Trophoblast cell (in vitro differentiated cells and primary cell): ENCODE data around the gene NRXN3.

Source experiments
- DNase-seq, 2 donors: peaks; one replicate each; pipeline ENCODE4 v3.0.0-alpha.2; 2016
- H2AFZ ChIP-seq: 2 replicates; pipeline ENCODE4 v1.6.1; 2013; ENCODE audit warnings: low read length, moderate library complexity, mild to moderate bottlenecking; ENCODE audit not compliant: insufficient read depth, poor library complexity
- H2AK5ac ChIP-seq: 2 replicates; pipeline ENCODE4 v1.6.1; 2013; ENCODE audit warnings: mild to moderate bottlenecking, low read length
- H2BK120ac ChIP-seq: 2 replicates; pipeline ENCODE4 v1.6.1; 2013; ENCODE audit warnings: low read length, mild to moderate bottlenecking, moderate library complexity; ENCODE audit not compliant: insufficient read depth, poor library complexity
- H2BK12ac ChIP-seq: 2 replicates; pipeline ENCODE4 v1.6.1; 2013; ENCODE audit warnings: mild to moderate bottlenecking, low read length, moderate library complexity
- H2BK5ac ChIP-seq: 2 replicates; pipeline ENCODE4 v1.6.1; 2013; ENCODE audit warnings: low read length, low read depth, moderate library complexity, mild to moderate bottlenecking; ENCODE audit not compliant: poor library complexity
- H3K14ac ChIP-seq: 2 replicates; pipeline ENCODE4 v1.6.1; 2013; ENCODE audit warnings: mild to moderate bottlenecking, low read length
- H3K18ac ChIP-seq: 2 replicates; pipeline ENCODE4 v1.6.1; 2013; ENCODE audit warnings: mild to moderate bottlenecking, low read length
- H3K23ac ChIP-seq: 2 replicates; pipeline ENCODE4 v1.6.1; 2013; ENCODE audit warnings: low read length
- H3K27ac ChIP-seq: 2 replicates; pipeline ENCODE4 v1.5.1; 2013; ENCODE audit warnings: low read depth, mild to moderate bottlenecking, inconsistent platforms, low read length, moderate library complexity
- H3K27me3 ChIP-seq: 2 replicates; pipeline ENCODE4 v1.6.1; 2013; ENCODE audit warnings: inconsistent platforms, mild to moderate bottlenecking, low read length, moderate library complexity; ENCODE audit not compliant: insufficient read depth
- H3K36me3 ChIP-seq, 2 experiments: 1 replicate in 1 of 2; 2 replicates in 1 of 2; pipeline ENCODE4 v1.6.1; 2013; ENCODE audit warnings: low read length in 2 of 2, mild to moderate bottlenecking in 2 of 2, moderate library complexity in 1 of 2; ENCODE audit not compliant: insufficient read depth in 2 of 2, control insufficient read depth in 1 of 2
- H3K4ac ChIP-seq: 2 replicates; pipeline ENCODE4 v1.6.1; 2013; ENCODE audit warnings: low read depth, mild to moderate bottlenecking, low read length, moderate library complexity
- H3K4me1 ChIP-seq, 2 experiments: 1 replicate in 1 of 2; 2 replicates in 1 of 2; pipeline ENCODE4 v1.6.1; 2013; ENCODE audit warnings: low read length in 2 of 2, mild to moderate bottlenecking in 2 of 2, moderate library complexity in 1 of 2; ENCODE audit not compliant: insufficient read depth in 2 of 2, control insufficient read depth in 1 of 2
- H3K4me2 ChIP-seq: 2 replicates; pipeline ENCODE4 v1.6.1; 2013; ENCODE audit warnings: inconsistent platforms, mild to moderate bottlenecking, low read length, moderate library complexity
- H3K4me3 ChIP-seq: 2 replicates; pipeline ENCODE4 v1.5.1; 2013; ENCODE audit warnings: mild to moderate bottlenecking, low read depth, low read length, inconsistent platforms
- H3K79me1 ChIP-seq: one replicate; pipeline ENCODE4 v1.6.1; 2013; ENCODE audit warnings: low read length
- H3K79me2 ChIP-seq: 2 replicates; pipeline ENCODE4 v1.6.1; 2013; ENCODE audit warnings: low read length, mild to moderate bottlenecking; ENCODE audit not compliant: control insufficient read depth, insufficient read depth, poor library complexity
- H3K9ac ChIP-seq: 2 replicates; pipeline ENCODE4 v1.6.1; 2013; ENCODE audit warnings: mild to moderate bottlenecking, low read length
- H3K9me3 ChIP-seq: 2 replicates; pipeline ENCODE4 v1.6.1; 2013; ENCODE audit warnings: low read depth, mild to moderate bottlenecking, control low read depth, inconsistent platforms, low read length; ENCODE audit not compliant: insufficient read depth
- H4K12ac ChIP-seq: 2 replicates; pipeline ENCODE4 v1.6.1; 2013; ENCODE audit warnings: low read depth, mild to moderate bottlenecking, low read length, moderate library complexity
- H4K8ac ChIP-seq: 2 replicates; pipeline ENCODE4 v1.6.1; 2013; ENCODE audit warnings: low read depth, mild to moderate bottlenecking, low read length, moderate library complexity
- H4K91ac ChIP-seq: one replicate; pipeline ENCODE4 v1.6.1; 2013; ENCODE audit warnings: low read depth, mild to moderate bottlenecking, low read length, moderate library complexity
- WGBS: extraction: QIAGEN DNeasy Blood & Tissue Kit; methylation state at CpG from one replicate; pipeline ENCODE4 v1.1.7; 2013; ENCODE audit warnings: missing lambda C conversion rate; ENCODE audit not compliant: insufficient read length, insufficient coverage; ENCODE audit errors: extremely low coverage; 5-methylcytosine and 5-hydroxymethylcytosine counted together

The NRXN3 gene

DNA sequence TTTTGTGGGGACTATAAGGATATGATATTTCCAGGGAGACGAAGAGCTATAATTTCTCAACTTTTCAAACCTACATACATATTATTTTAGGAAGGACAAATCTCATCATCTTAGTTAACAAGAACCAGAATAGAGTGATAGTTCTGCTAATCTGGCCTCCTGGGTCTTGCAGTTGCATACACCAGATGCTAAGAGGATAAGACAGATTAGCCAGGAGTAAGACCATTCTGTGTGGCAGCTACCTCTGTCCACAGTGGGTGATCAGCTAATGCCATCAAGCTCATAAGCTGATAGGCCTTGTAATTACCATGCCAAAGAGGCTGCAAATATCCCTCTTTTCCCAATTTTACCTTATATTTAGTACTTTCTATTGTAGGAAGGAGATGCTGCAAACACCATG is 776.8 kb downstream of the NRXN3 start:
- no peak for DNase-seq
- no CpG with 5 or more reads among the region's 1 CpG for WGBS

DNA sequence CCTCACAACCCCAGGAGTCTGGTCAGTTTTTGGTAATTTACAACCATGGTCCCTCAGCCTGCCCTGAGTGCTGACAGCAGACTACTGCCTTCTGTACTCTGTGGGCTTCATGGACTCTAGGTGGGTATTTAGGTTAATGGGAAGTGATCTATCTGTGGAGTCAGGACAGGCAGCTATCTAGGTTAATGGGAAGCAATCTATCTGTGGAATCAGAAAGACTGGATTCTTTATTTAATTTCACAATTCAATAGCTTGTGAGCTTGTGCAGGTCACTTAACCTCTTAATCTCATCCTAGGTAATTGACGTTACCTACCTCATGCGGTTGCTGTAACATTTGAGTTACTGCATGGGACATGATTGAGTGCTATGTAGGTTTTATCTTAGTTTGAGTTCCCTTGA is 777.5 kb downstream of the NRXN3 start:
- Histone ChIP-seq H2BK120ac (no peak overlapping the region), H4K8ac (no peak overlapping the region), H3K4me1 (no peaks in the 10 kb centered on the region), H3K27me3 (no peaks in the 10 kb centered on the region), H3K4me2 (no peak overlapping the region), H3K36me3 (no peaks in the 10 kb centered on the region), H3K4ac (no peak overlapping the region), H3K18ac (no peak overlapping the region), H3K79me2 (no peaks in the 10 kb centered on the region), H3K14ac (no peak overlapping the region), H4K91ac (no peak overlapping the region), H3K79me1 (no peaks in the 10 kb centered on the region), H3K9ac (no peak overlapping the region), H3K4me3 (no peak overlapping the region), H2BK5ac (no peak overlapping the region), H2BK12ac (no peak overlapping the region), H2AFZ (no peak overlapping the region), H3K27ac (no peak overlapping the region), H3K9me3 (peaks cover 2% of the 10 kb centered on the region), H4K12ac (no peak overlapping the region), H2AK5ac (no peak overlapping the region), H3K23ac (no peak overlapping the region)
- WGBS: no CpG with 5 or more reads among the region's 2 CpGs
- DNase-seq: no peak

More for the DNA sequence above, 776.8 kb downstream of the NRXN3 start:
- H2AK5ac ChIP-seq: no peak overlapping the region
- no peak overlapping the region for H3K18ac ChIP-seq
- H3K4me1 ChIP-seq: no peaks in the 10 kb centered on the region
- no peak overlapping the region for H2BK5ac ChIP-seq
- H3K79me2 ChIP-seq: no peaks in the 10 kb centered on the region
- H3K36me3 ChIP-seq: no peaks in the 10 kb centered on the region
- H2BK120ac ChIP-seq: no peak overlapping the region
- no peak overlapping the region for H2BK12ac ChIP-seq
- H3K4me2 ChIP-seq: no peak overlapping the region
- H3K23ac ChIP-seq: no peak overlapping the region
- no peak overlapping the region for H4K8ac ChIP-seq
- no peak overlapping the region for H3K4ac ChIP-seq
- no peak overlapping the region for H2AFZ ChIP-seq
- H4K12ac ChIP-seq: no peak overlapping the region
- H3K14ac ChIP-seq: no peak overlapping the region
- H3K79me1 ChIP-seq: no peaks in the 10 kb centered on the region
- H3K27ac ChIP-seq: no peak overlapping the region
- H3K27me3 ChIP-seq: no peaks in the 10 kb centered on the region
- H3K9ac ChIP-seq: no peak overlapping the region
- H3K9me3 ChIP-seq: peaks cover 2% of the 10 kb centered on the region
- no peak overlapping the region for H4K91ac ChIP-seq
- no peak overlapping the region for H3K4me3 ChIP-seq

DNA sequence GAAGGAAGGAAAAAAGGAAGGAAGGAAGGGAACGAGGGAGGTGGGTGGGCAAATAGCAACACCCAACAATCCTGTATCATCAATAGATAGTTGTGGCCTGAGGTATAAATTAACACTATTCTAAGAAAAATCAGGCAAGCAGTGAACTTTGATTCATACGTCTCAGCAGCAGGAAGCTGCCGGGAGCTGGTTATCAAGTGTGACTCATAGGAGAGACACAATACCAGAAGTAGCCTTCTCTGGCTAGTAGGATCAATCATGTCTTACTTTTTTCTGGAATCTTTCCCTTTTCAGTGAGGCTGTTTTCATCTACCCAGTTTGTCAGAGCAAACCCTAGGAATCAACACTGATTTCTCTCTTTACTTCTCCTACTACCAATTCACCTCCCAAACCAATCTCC is 780.5 kb downstream of the NRXN3 start:
- H3K4ac ChIP-seq: no peak overlapping the region
- no peak overlapping the region for H3K4me2 ChIP-seq
- no peaks in the 10 kb centered on the region for H3K27me3 ChIP-seq
- no peak overlapping the region for H3K27ac ChIP-seq
- H2AFZ ChIP-seq: no peak overlapping the region
- H2BK5ac ChIP-seq: no peak overlapping the region
- H4K91ac ChIP-seq: no peak overlapping the region
- WGBS: no CpG with 5 or more reads among the region's 3 CpGs
- H3K4me1 ChIP-seq: no peaks in the 10 kb centered on the region
- no peak for DNase-seq
- H4K8ac ChIP-seq: no peak overlapping the region
- H3K36me3 ChIP-seq: no peaks in the 10 kb centered on the region
- no peak overlapping the region for H3K18ac ChIP-seq
- peaks cover 1% of the 10 kb centered on the region for H3K9me3 ChIP-seq
- H3K23ac ChIP-seq: no peak overlapping the region
- no peak overlapping the region for H2AK5ac ChIP-seq
- no peak overlapping the region for H2BK120ac ChIP-seq
- H3K9ac ChIP-seq: no peak overlapping the region
- H3K79me1 ChIP-seq: no peaks in the 10 kb centered on the region
- no peak overlapping the region for H3K4me3 ChIP-seq
- no peaks in the 10 kb centered on the region for H3K79me2 ChIP-seq
- no peak overlapping the region for H2BK12ac ChIP-seq
- H3K14ac ChIP-seq: no peak overlapping the region
- H4K12ac ChIP-seq: no peak overlapping the region

DNA sequence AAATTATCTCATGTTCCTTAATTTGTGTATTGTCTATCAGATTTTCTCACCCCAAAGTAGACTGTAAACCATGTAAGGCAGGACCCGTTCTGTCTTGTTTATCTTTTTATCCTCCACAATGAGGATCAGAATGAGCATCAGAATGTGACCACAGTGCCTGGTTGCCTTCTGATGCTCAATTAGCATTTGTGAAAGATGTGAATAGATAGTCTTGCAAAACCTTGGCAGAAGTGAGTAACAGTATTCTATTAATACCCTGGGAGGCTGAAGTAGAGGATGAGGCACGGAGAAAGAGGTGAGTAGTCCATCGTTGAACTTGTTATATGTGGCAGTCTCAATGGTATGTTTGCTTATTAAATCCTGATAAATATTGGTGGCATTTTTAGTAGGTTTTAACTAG is 781.4 kb downstream of the NRXN3 start:
- H2AFZ ChIP-seq: no peak overlapping the region
- no peak for DNase-seq
- H3K79me2 ChIP-seq: no peaks in the 10 kb centered on the region
- no peaks in the 10 kb centered on the region for H3K36me3 ChIP-seq
- no peak overlapping the region for H3K4me3 ChIP-seq
- no peak overlapping the region for H4K91ac ChIP-seq
- no peak overlapping the region for H2BK12ac ChIP-seq
- H3K9ac ChIP-seq: no peak overlapping the region
- H3K14ac ChIP-seq: no peak overlapping the region
- H3K27ac ChIP-seq: no peak overlapping the region
- no peak overlapping the region for H3K18ac ChIP-seq
- H3K4me2 ChIP-seq: no peak overlapping the region
- H2AK5ac ChIP-seq: no peak overlapping the region
- no peak overlapping the region for H3K23ac ChIP-seq
- no peak overlapping the region for H3K4ac ChIP-seq
- H4K12ac ChIP-seq: no peak overlapping the region
- H2BK5ac ChIP-seq: no peak overlapping the region
- H4K8ac ChIP-seq: no peak overlapping the region
- no peaks in the 10 kb centered on the region for H3K9me3 ChIP-seq
- no peaks in the 10 kb centered on the region for H3K79me1 ChIP-seq
- WGBS: no CpG with 5 or more reads among the region's 3 CpGs
- H2BK120ac ChIP-seq: no peak overlapping the region
- H3K27me3 ChIP-seq: no peaks in the 10 kb centered on the region
- H3K4me1 ChIP-seq: no peaks in the 10 kb centered on the region
